Glutamatergic neuron (in vitro differentiated cells): ENCODE measurements around the gene FAM136A. TPM values are rescaled to one million over a fixed set of nuclear protein-coding genes. Genes with fewer than 3 reads are reported as not detected.

Experiments
- DNase-seq: peaks from one replicate; pipeline ENCODE4 v3.0.0; 2022
- H3K27ac Mint-ChIP-seq: one replicate; pipeline ENCODE4 v1.8.0; 2020; ENCODE audit warnings: mild to moderate bottlenecking, mixed read lengths, inconsistent platforms; ENCODE audit not compliant: unreplicated experiment
- H3K27me3 Mint-ChIP-seq: one replicate; pipeline ENCODE4 v1.8.0; 2020; ENCODE audit warnings: mild to moderate bottlenecking, moderate library complexity, mixed read lengths, inconsistent platforms; ENCODE audit not compliant: unreplicated experiment
- H3K36me3 Mint-ChIP-seq: one replicate; pipeline ENCODE4 v1.8.0; 2020; ENCODE audit warnings: mild to moderate bottlenecking, mixed read lengths, inconsistent platforms; ENCODE audit not compliant: unreplicated experiment
- H3K4me1 Mint-ChIP-seq: one replicate; pipeline ENCODE4 v1.8.0; 2020; ENCODE audit warnings: mild to moderate bottlenecking, low read depth, mixed read lengths, inconsistent platforms; ENCODE audit not compliant: unreplicated experiment
- H3K4me3 Mint-ChIP-seq: one replicate; pipeline ENCODE4 v1.8.0; 2020; ENCODE audit warnings: mild to moderate bottlenecking, mixed read lengths, inconsistent platforms; ENCODE audit not compliant: unreplicated experiment
- H3K9me3 Mint-ChIP-seq: one replicate; pipeline ENCODE4 v1.8.0; 2020; ENCODE audit warnings: mild to moderate bottlenecking, moderate library complexity, mixed read lengths, inconsistent platforms; ENCODE audit not compliant: unreplicated experiment
- total RNA-seq: library from RNA; stranded (reverse); fragmentation: NEBNext Ultra II Directional; extraction: Animal tissue kit (Norgen Biotek cat#: 25700); gene quantifications from one replicate; pipeline ENCODE4 v1.2.1, GENCODE V29; 2021; ENCODE audit not compliant: unreplicated experiment
- TF ChIP-seq, protein P1 (sequence below): fragments of 200-600 bp; sonication (generic); IDR thresholded peaks from one replicate; pipeline ENCODE4 v1.5.0; 2021; ENCODE audit not compliant: partially characterized antibody, unreplicated experiment

FAM136A gene
- total RNA-seq, 1 donor from 2014 or later: 17.3 TPM

DNA sequence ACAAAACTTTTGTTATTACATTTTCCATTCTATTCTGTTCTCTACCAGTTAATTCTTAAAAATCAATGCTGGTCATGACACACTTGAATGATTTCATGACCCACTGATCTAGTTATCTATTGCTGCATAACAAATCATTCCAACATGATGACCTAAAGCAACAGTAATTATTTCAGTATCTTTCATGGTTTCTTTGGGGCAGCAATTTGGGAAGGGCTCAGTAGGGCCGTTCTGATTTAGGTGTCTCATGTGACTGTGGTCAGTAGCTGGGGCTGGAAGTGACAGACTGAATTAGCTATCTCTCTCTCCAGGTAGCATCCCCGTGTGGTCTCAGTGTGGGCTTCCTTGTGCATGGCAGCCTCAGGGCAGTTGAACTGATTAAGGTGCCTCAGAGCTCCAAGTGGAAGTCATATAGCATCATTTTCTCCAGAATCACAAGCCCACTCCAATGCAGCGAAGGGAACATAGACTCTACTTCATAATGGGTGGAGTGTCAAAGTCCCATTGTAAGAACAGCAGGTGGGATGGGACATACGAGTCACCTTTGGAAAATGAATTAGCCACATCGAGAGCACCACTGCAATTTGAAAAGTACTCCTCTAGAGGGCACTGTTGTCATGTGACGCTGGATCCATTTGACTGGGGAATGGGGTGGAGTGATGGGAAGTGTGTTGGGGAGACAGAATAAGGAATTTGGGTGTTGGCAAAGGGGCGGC lies 39.1 kb upstream of the FAM136A start:
- Mint-ChIP-seq H3K4me1 (no peaks in the 10 kb centered on the region), H3K9me3 (peaks cover 3% of the 10 kb centered on the region), H3K4me3 (no peak overlapping the region), H3K27me3 (peaks cover 6% of the 10 kb centered on the region), H3K36me3 (peaks cover 4% of the 10 kb centered on the region), H3K27ac (no peak overlapping the region)
- DNase-seq: peak; percentile 34
- TF ChIP-seq, protein P1, sequence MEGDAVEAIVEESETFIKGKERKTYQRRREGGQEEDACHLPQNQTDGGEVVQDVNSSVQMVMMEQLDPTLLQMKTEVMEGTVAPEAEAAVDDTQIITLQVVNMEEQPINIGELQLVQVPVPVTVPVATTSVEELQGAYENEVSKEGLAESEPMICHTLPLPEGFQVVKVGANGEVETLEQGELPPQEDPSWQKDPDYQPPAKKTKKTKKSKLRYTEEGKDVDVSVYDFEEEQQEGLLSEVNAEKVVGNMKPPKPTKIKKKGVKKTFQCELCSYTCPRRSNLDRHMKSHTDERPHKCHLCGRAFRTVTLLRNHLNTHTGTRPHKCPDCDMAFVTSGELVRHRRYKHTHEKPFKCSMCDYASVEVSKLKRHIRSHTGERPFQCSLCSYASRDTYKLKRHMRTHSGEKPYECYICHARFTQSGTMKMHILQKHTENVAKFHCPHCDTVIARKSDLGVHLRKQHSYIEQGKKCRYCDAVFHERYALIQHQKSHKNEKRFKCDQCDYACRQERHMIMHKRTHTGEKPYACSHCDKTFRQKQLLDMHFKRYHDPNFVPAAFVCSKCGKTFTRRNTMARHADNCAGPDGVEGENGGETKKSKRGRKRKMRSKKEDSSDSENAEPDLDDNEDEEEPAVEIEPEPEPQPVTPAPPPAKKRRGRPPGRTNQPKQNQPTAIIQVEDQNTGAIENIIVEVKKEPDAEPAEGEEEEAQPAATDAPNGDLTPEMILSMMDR: peak; percentile 84

DNA sequence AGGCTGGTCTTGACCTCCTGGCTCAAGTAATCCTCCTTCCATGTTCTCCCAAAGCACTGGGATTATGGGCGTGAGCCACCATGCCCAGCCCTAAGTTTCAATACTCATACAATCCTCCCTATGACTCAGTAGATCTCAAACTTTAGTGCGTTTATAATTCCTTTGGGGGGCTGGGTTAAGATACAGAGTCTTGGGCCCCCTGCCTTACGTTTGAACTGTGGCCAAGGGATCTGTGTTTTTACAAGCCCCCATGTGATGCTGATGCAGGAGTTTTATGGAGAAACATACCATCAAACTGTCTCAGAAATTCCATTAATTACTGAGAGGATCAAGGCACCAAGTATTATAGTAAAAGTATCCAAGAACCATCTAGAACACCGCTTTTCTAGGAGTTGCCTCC lies 38.2 kb upstream of the FAM136A start:
- no peak overlapping the region for H3K27ac Mint-ChIP-seq
- H3K27me3 Mint-ChIP-seq: peaks cover 6% of the 10 kb centered on the region

DNA sequence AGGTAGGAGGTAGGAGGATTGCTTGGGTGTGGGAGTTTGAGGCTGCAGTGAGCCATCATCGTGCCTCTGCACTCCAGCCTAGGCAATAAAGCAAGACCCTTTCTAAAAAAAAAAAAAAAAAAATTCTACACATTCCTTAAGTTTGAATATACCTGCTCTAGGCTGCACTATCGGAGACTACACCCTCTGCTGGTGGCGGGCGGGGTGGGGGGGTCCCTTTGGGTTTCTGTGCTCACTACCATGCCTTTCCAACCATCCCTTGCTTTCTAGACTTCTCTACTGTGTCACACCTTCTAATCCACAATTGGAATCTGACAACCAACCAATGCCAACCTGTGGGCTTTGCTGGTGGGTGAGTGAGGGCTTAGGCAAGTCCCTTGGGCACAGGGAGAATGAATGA lies 34.7 kb upstream of the FAM136A start:
- TF ChIP-seq, protein P1: no peak
- H3K36me3 Mint-ChIP-seq: no peaks in the 10 kb centered on the region
- no peaks in the 10 kb centered on the region for H3K4me1 Mint-ChIP-seq
- peaks cover under 1% of the 10 kb centered on the region for H3K9me3 Mint-ChIP-seq
- no peak overlapping the region for H3K27ac Mint-ChIP-seq
- no peak for DNase-seq
- no peak overlapping the region for H3K4me3 Mint-ChIP-seq
- peaks cover 4% of the 10 kb centered on the region for H3K27me3 Mint-ChIP-seq

More for the DNA sequence above, 38.2 kb upstream of the FAM136A start:
- Mint-ChIP-seq H3K36me3 (peaks cover 4% of the 10 kb centered on the region), H3K9me3 (peaks cover 3% of the 10 kb centered on the region), H3K4me3 (no peak overlapping the region), H3K4me1 (no peaks in the 10 kb centered on the region)
- no peak for DNase-seq
- TF ChIP-seq, protein P1: no peak

DNA sequence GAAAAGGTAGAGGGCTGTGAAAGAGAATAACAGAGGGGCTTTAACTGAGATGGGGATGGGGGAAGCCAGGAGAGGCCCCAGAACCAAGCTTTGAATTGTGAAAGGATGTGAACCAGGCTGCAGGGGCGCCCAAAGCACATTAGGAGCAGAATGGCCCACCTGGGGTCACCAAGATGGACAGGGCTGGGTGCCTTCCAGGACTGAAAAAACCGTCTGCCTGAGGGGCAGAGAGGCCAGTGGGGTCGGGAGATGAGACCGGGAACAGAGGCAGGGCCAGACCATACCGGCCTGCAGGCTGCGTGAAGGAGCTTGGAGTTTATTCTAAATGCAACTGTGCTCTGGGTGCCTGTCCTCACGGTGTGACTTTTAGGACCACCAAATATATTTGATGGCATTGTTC lies 29.1 kb upstream of the FAM136A start:
- Mint-ChIP-seq H3K9me3 (peaks cover 1% of the 10 kb centered on the region), H3K27me3 (peaks cover 12% of the 10 kb centered on the region), H3K4me1 (peaks cover 7% of the 10 kb centered on the region), H3K4me3 (no peak overlapping the region), H3K36me3 (no peaks in the 10 kb centered on the region), H3K27ac (no peak overlapping the region)
- DNase-seq: peak; percentile 27
- TF ChIP-seq, protein P1: no peak

DNA sequence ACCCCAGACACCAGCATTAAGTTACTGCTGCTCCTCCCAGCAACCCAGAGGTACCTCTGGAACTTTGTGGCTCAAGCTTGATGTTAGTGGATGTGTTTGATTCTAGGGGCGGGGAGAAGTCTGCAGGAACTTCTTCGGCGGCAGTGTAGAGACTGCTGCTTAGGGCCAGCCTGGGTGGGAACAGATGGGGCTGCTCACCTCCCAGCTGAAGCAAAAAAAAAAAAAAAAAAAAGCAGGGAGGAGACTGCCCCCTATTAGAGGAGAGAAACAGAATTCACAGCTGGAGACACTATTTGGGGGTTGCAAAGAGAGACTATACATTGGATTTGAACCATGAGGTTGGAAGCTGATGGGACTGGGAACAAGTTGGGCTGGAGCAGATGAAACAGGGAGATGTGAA lies 28.6 kb upstream of the FAM136A start:
- no peak for DNase-seq
- Mint-ChIP-seq H3K4me3 (no peak overlapping the region), H3K27me3 (peaks cover 12% of the 10 kb centered on the region), H3K4me1 (peaks cover 7% of the 10 kb centered on the region), H3K27ac (no peak overlapping the region), H3K9me3 (peaks cover 1% of the 10 kb centered on the region), H3K36me3 (no peaks in the 10 kb centered on the region)
- TF ChIP-seq, protein P1: no peak
